Left lung (tissue), 10 donors: ENCODE data around the gene GLI3. TPM values are rescaled to one million over a fixed set of nuclear protein-coding genes. Genes with fewer than 3 reads are reported as not detected.

Source experiments
- ATAC-seq: fragments of 200-7000 bp; cut with Tn5 transposase; one replicate; pipeline ENCODE4 v1.9.1; 2020; ENCODE audit warnings: moderate library complexity
- DNase-seq, 4 donors: peaks; one replicate each; pipeline ENCODE4 v3.0.0-alpha.2; 2013 to 2020
- H3K27ac ChIP-seq, 2 donors: fragments of 200-600 bp; sonication (generic) in 1 of 2; one replicate each; pipeline versions ENCODE4 v1.5.0 to v1.8.0; 2020 to 2021
- H3K27me3 ChIP-seq, 2 donors: fragments of 200-600 bp; sonication (generic) in 1 of 2; one replicate each; pipeline versions ENCODE4 v1.5.0 to v1.8.0; 2020 to 2021
- H3K36me3 ChIP-seq, 2 donors: fragments of 200-600 bp; sonication (generic) in 1 of 2; one replicate each; pipeline versions ENCODE4 v1.5.0 to v1.8.0; 2020 to 2021
- H3K4me1 ChIP-seq, 2 donors: fragments of 200-600 bp; one replicate each; pipeline ENCODE4 v1.8.0; 2021
- H3K4me3 ChIP-seq, 2 donors: fragments of 200-600 bp; sonication (generic) in 1 of 2; one replicate each; pipeline versions ENCODE4 v1.5.0 to v1.8.0; 2020 to 2021; ENCODE audit warnings: mild to moderate bottlenecking in 1 of 2
- H3K9me3 ChIP-seq, 2 donors: fragments of 200-600 bp; sonication (generic) in 1 of 2; one replicate each; pipeline versions ENCODE4 v1.5.0 to v1.8.0; 2020 to 2021
- intact Hi-C, 2 donors: fragments of 100-400 bp; cut with DNase I; formaldehyde crosslinking; loops; one replicate each; pipeline versions ENCODE4 v1.11.2 to v1.14.2; 2022
- polyA plus RNA-seq, 6 donors: library from polyadenylated mRNA; unstranded; fragments of 120-200 nt; gene quantifications; one replicate each; pipeline ENCODE4 v1.2.1, GENCODE V29; 2013; ENCODE audit not compliant: insufficient read length in 6 of 6
- total RNA-seq, 2 donors: library from RNA; stranded (reverse); fragmentation: NEBNext Ultra II Directional; extraction: Animal tissue kit (Norgen Biotek cat#: 25700); gene quantifications; one replicate each; pipeline ENCODE4 v1.2.1, GENCODE V29; 2021
- TF ChIP-seq, protein P1 (sequence below), 2 donors: fragments of 200-600 bp; sonication (generic) in 1 of 2; IDR thresholded peaks; one replicate each; pipeline versions ENCODE4 v1.5.0 to v1.8.0; 2021; ENCODE audit warnings: antibody characterized with exemption in 2 of 2
- donor health status: DM: no; HTN: yes; CAD: no.
- donor health status: DM: no; HTN: no; CAD: no.

Gene GLI3
- total and polyA plus RNA-seq, 8 donors: 20.3 to 38.0 (median 31.3) TPM

DNA sequence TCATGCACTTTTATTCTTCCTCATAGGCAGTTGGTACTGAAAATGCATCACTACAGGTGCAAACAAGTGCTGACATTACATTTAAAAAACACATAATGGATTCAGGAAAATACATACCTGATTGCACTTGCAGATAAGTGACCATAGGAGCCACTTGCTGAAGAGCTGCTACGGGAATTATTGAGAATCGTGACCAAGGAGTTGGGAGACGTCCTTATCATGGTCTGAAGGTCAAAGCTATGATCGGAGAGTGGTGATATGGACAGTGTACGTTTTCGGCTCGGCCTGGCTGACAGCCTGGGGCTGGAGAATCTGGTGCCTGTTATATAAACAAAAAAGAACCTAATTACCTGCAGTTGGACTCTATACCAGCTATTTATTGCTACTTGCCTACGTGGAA lies 197.1 kb downstream of the GLI3 start:
- H3K27ac ChIP-seq: no peak overlapping the region
- no peak overlapping the region for H3K4me3 ChIP-seq
- intact Hi-C loops: no loop called here
- H3K36me3 ChIP-seq: no peaks in the 10 kb centered on the region
- H3K27me3 ChIP-seq: no peaks in the 10 kb centered on the region
- TF ChIP-seq, protein P1, sequence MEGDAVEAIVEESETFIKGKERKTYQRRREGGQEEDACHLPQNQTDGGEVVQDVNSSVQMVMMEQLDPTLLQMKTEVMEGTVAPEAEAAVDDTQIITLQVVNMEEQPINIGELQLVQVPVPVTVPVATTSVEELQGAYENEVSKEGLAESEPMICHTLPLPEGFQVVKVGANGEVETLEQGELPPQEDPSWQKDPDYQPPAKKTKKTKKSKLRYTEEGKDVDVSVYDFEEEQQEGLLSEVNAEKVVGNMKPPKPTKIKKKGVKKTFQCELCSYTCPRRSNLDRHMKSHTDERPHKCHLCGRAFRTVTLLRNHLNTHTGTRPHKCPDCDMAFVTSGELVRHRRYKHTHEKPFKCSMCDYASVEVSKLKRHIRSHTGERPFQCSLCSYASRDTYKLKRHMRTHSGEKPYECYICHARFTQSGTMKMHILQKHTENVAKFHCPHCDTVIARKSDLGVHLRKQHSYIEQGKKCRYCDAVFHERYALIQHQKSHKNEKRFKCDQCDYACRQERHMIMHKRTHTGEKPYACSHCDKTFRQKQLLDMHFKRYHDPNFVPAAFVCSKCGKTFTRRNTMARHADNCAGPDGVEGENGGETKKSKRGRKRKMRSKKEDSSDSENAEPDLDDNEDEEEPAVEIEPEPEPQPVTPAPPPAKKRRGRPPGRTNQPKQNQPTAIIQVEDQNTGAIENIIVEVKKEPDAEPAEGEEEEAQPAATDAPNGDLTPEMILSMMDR (IDR thresholded peaks at IDR 0.05): no peak
- H3K9me3 ChIP-seq: no peaks in the 10 kb centered on the region
- no peak for DNase-seq
- H3K4me1 ChIP-seq: no peaks in the 10 kb centered on the region
- no peak for ATAC-seq

DNA sequence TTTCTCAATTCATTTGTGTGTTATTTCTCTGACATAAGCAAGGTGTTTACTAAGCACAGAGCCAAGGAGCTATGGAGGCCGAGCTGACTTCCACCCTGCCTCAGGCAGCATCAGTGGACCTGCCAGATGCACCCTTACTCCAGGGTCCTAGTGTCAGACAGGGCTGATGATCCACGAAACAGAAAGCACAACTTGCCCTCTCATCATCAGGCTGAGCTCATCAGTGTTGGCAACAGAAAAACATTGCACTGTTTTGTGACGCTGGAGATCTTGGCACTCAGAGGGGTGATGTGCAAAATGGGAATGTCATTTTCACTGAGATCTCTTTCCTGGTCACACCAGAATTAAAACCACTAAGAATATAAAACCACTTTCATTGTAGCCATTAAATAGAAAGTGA lies 201.8 kb downstream of the GLI3 start:
- H3K27ac ChIP-seq: no peak overlapping the region

DNA sequence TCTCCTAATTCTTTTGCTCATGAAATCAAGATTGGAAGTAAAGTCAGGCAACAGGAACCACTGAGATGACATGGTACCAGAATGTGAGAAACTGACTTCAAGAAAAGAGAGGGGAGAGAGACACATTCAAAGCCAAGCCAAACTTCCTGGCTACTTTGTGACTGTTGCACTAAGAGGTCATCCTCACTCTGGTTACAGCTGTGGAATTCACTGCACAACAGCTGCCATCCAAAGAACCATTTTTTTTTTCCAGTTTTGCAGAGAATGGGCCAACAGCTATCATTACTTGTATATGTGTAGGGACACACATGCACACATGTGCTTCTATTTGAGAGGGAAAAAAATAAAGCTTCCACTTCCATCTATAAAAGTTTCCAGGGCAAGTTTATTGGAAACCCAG lies 203.5 kb downstream of the GLI3 start:
- no peak overlapping the region for H3K27ac ChIP-seq
- no peaks in the 10 kb centered on the region for H3K36me3 ChIP-seq
- H3K27me3 ChIP-seq: no peaks in the 10 kb centered on the region
- no peak for ATAC-seq
- no peaks in the 10 kb centered on the region for H3K9me3 ChIP-seq
- H3K4me3 ChIP-seq: no peak overlapping the region
- H3K4me1 ChIP-seq: no peaks in the 10 kb centered on the region
- no peak for DNase-seq
- TF ChIP-seq, protein P1 (IDR thresholded peaks at IDR 0.05): no peak
- intact Hi-C loops: no loop called here

More for the DNA sequence above, 201.8 kb downstream of the GLI3 start:
- intact Hi-C loops: no loop called here
- ATAC-seq: no peak
- no peaks in the 10 kb centered on the region for H3K4me1 ChIP-seq
- no peaks in the 10 kb centered on the region for H3K36me3 ChIP-seq
- H3K27me3 ChIP-seq: no peaks in the 10 kb centered on the region
- TF ChIP-seq, protein P1 (IDR thresholded peaks at IDR 0.05): no peak
- no peak for DNase-seq
- no peaks in the 10 kb centered on the region for H3K9me3 ChIP-seq
- no peak overlapping the region for H3K4me3 ChIP-seq

DNA sequence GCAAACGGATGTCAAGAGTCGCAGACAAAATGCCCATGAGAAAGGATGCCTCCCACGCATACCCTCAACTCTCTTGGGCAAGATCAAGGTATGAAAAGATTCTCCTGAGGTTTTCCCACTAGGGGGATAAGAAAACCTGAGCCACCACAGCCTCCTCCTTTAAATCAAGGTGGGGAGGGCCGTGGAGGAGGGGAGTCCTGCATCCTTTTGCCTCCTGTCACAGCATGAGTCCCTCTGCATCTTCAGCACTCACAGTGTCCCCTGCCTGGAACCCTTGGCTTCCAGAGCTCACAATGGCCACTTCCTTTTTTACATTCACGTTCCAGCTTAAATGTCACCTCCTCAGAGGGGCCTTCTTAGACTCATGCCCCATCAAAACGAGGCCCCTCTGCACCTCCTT lies 207.6 kb downstream of the GLI3 start:
- ATAC-seq (no peak), DNase-seq (no peak)
- no peaks in the 10 kb centered on the region for H3K9me3 ChIP-seq
- H3K27me3 ChIP-seq: no peaks in the 10 kb centered on the region
- peaks cover 0 to 4% of the 10 kb centered on the region in 2 donors for H3K36me3 ChIP-seq
- no peak overlapping the region for H3K27ac ChIP-seq
- intact Hi-C loops: no loop called here
- no peaks in the 10 kb centered on the region for H3K4me1 ChIP-seq
- no peak overlapping the region for H3K4me3 ChIP-seq
- TF ChIP-seq, protein P1 (IDR thresholded peaks at IDR 0.05): no peak

DNA sequence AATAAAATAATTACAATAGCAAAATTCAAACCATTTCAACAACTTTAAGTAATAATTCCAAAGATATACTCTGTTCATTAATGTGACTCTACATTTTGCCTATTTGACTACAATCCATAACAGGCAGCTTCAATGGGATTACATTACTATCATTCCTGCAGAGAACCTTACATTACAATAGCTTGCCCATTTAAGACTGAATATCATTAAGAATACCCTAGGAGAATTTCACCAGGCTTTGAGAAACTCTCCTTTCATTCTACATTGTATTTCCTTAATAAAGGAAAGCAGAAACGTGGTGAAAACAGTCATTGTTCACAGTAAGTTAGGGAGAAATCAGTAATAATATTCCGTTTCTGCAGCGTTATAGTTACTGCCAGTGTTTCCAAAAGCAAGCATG lies 209.5 kb downstream of the GLI3 start:
- Histone ChIP-seq H3K27me3 (no peaks in the 10 kb centered on the region), H3K9me3 (no peaks in the 10 kb centered on the region), H3K4me3 (no peak overlapping the region), H3K4me1 (no peaks in the 10 kb centered on the region), H3K27ac (no peak overlapping the region), H3K36me3 (peaks cover 0 to 4% of the 10 kb centered on the region in 2 donors)
- TF ChIP-seq, protein P1 (IDR thresholded peaks at IDR 0.05): no peak
- intact Hi-C loops: no loop called here
- no peak for DNase-seq
- no peak for ATAC-seq
